Thyroid gland (tissue), 4 donors: ENCODE results near the gene NDST1. TPM values are rescaled to one million over a fixed set of nuclear protein-coding genes. Genes with fewer than 3 reads are reported as not detected.

Experiments
- DNase-seq, 2 donors: peaks; one replicate each; pipeline ENCODE4 v3.0.0-alpha.2; 2019
- H3K27ac ChIP-seq, 3 donors: fragments of 200-600 bp; sonication (generic); 1 replicate in 2 of 3; 2 replicates in 1 of 3; pipeline ENCODE4 v1.5.1; 2016 to 2019; ENCODE audit warnings: mild to moderate bottlenecking in 1 of 3, moderate library complexity in 1 of 3
- H3K27me3 ChIP-seq: fragments of 200-600 bp; sonication (generic); one replicate; pipeline ENCODE4 v1.5.1; 2019
- H3K36me3 ChIP-seq, 2 donors: fragments of 200-600 bp; sonication (generic); one replicate each; pipeline ENCODE4 v1.5.1; 2016 to 2019
- H3K4me1 ChIP-seq, 2 donors: fragments of 200-600 bp; sonication (generic); one replicate each; pipeline ENCODE4 v1.5.1; 2017 to 2019
- H3K4me3 ChIP-seq, 3 donors: fragments of 200-600 bp; sonication (generic); replicated peaks in 1 of 3; 1 replicate in 2 of 3; 2 replicates in 1 of 3; pipeline ENCODE4 v1.5.1; 2016; ENCODE audit warnings: mild to moderate bottlenecking in 1 of 3
- H3K9me3 ChIP-seq: fragments of 200-600 bp; sonication (generic); one replicate; pipeline ENCODE4 v1.5.1; 2017
- CTCF ChIP-seq, 6 experiments: fragments of 200-600 bp in 3 of 6; fragments of 450-650 bp in 3 of 6; sonication (generic) in 3 of 6; IDR thresholded peaks; one replicate each; pipeline ENCODE4 v1.5.1; 2016 to 2019; ENCODE audit warnings: antibody characterized with exemption in 6 of 6, mild to moderate bottlenecking in 2 of 6, inconsistent platforms in 1 of 6, moderate library complexity in 1 of 6
- POLR2A ChIP-seq, 2 donors: fragments of 450-650 bp; IDR thresholded peaks; one replicate each; pipeline ENCODE4 v1.6.1; 2017; ENCODE audit warnings: antibody characterized with exemption in 2 of 2, mild to moderate bottlenecking in 2 of 2, moderate library complexity in 1 of 2
- WGBS, 2 donors: methylation state at CpG; one replicate each; pipeline ENCODE4 v1.1.5; 2017; 5-methylcytosine and 5-hydroxymethylcytosine counted together
- intact Hi-C: fragments of 100-400 bp; cut with DNase I; formaldehyde crosslinking; loops from one replicate; pipeline ENCODE4 v1.15.1; 2023
- total RNA-seq, 4 donors: library from RNA; depleted of rRNA; stranded (reverse); fragments of >200 nt; gene quantifications; one replicate each; pipeline ENCODE4 v1.2.3, GENCODE V29; 2016

Gene NDST1
- total RNA-seq, 4 donors from 2014 or later = 84.9 to 171 (median 113) TPM

- intact Hi-C loops = no loop called here
- H3K9me3 ChIP-seq = no peaks in the 10 kb centered on the region
- TF ChIP-seq CTCF (IDR thresholded peaks at IDR 0.05) (no peak), POLR2A (IDR thresholded peaks at IDR 0.05) (no peak)
- no peak for DNase-seq
- H3K27me3 ChIP-seq = no peaks in the 10 kb centered on the region
- no peak overlapping the region for H3K4me3 ChIP-seq
- H3K4me1 ChIP-seq = no peaks in the 10 kb centered on the region
- H3K27ac ChIP-seq = no peak overlapping the region
- H3K36me3 ChIP-seq = peaks cover 71% of the 10 kb centered on the region in 2 donors
- WGBS, 2 donors = 80 to 84% methylated on average over 2 of the region's 2 CpGs
Measured at GRCh38 chr5:150551066-150551465, 43.1 kb downstream of the NDST1 start.

GRCh38 chr5:150553402-150553801, 45.5 kb downstream of the NDST1 start:
- Histone ChIP-seq H3K36me3 (peaks cover 65 to 72% of the 10 kb centered on the region in 2 donors), H3K27me3 (no peaks in the 10 kb centered on the region), H3K4me3 (no peak overlapping the region), H3K4me1 (no peaks in the 10 kb centered on the region), H3K27ac (no peak overlapping the region), H3K9me3 (no peaks in the 10 kb centered on the region)
- no peak for TF ChIP-seq CTCF (IDR thresholded peaks at IDR 0.05)
- TF ChIP-seq POLR2A (IDR thresholded peaks at IDR 0.05) = no peak
- intact Hi-C loops = no loop called here
- no peak for DNase-seq
- WGBS, 2 donors = 92 to 94% methylated on average over 14 to 17 of the region's 17 CpGs

DNA sequence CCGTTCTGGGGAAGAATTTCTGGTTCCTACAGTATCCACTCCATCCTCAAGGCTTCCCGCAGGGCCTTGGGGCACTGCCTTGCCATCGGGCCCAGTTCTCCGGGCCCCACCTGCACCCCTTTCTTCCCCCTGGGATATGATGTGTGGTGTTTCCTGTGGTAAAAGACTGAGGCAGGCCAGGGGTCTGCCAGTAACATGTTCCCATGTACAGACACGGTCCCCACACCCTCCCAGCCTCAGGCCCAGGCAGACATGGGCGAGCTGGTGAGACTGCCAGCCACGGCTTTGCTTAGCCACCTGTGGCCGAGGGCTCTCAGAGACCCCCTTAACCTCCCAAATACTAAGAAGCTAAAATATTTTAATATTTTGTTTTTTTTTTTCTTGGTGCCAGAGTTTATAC, 46.0 kb downstream of the NDST1 start:
- no peaks in the 10 kb centered on the region for H3K9me3 ChIP-seq
- H3K4me1 ChIP-seq = no peaks in the 10 kb centered on the region
- no peaks in the 10 kb centered on the region for H3K27me3 ChIP-seq
- DNase-seq = no peak
- H3K4me3 ChIP-seq = no peak overlapping the region
- no peak overlapping the region for H3K27ac ChIP-seq
- intact Hi-C loops = no loop called here
- 92% methylated on average over 8 of the region's 8 CpGs for WGBS, 2 donors
- H3K36me3 ChIP-seq = peaks cover 60 to 69% of the 10 kb centered on the region in 2 donors
- TF ChIP-seq CTCF (IDR thresholded peaks at IDR 0.05) (no peak), POLR2A (IDR thresholded peaks at IDR 0.05) (no peak)

DNA sequence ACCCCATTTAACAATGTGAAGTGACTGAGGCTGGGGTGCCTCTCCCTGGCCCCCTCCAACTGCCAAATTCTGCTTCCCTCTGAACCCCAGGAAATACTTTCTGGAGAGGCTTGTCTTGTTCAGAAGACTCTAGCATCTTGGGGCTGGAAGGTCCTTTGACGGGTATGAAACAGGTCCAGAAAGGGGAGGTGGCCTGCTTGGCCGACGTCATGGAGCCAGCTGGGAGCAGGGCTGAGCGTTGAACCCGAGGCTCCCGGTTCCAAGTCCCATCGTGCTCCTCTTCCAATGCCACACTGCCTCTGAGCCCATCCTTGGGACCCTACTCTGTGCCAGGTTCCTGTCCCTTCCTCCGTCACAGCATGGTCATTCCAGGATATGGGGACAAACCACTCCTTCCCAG, 46.9 kb downstream of the NDST1 start:
- Histone ChIP-seq H3K9me3 (no peaks in the 10 kb centered on the region), H3K27ac (no peak overlapping the region), H3K4me1 (no peaks in the 10 kb centered on the region), H3K27me3 (no peaks in the 10 kb centered on the region), H3K4me3 (no peak overlapping the region), H3K36me3 (peaks cover 51 to 59% of the 10 kb centered on the region in 2 donors)
- 72 to 80% methylated on average over 3 to 8 of the region's 8 CpGs for WGBS, 2 donors
- intact Hi-C loops = no loop called here
- TF ChIP-seq POLR2A (IDR thresholded peaks at IDR 0.05) (no peak), CTCF (IDR thresholded peaks at IDR 0.05) (no peak)
- no peak for DNase-seq

DNA sequence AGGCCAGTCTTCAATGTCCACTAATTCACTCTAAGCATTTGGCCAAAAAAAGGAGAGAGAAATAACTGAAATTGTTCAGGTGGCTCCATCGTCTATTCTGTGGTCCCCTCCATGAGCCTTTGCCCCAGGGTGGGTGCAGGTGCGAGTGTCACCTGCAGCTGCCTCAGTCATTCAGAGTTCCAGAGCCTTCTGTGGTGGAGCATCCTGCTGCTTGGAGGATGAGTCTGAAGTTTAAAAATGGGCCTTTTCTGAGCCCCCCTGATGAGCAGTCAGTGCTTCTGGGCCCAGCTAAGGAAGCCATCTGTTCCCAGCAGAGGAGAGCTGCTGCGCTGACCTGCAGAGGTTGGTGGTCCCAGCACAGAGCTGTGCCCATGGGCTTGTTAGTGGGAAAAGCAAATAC, 48.2 kb downstream of the NDST1 start:
- H3K9me3 ChIP-seq = no peaks in the 10 kb centered on the region
- peaks cover 39 to 48% of the 10 kb centered on the region in 2 donors for H3K36me3 ChIP-seq
- WGBS, 2 donors = 92 to 94% methylated on average over 3 of the region's 3 CpGs
- H3K4me1 ChIP-seq = no peaks in the 10 kb centered on the region
- DNase-seq = no peak
- TF ChIP-seq CTCF (IDR thresholded peaks at IDR 0.05) (no peak), POLR2A (IDR thresholded peaks at IDR 0.05) (no peak)
- no peak overlapping the region for H3K27ac ChIP-seq
- no peak overlapping the region for H3K4me3 ChIP-seq
- H3K27me3 ChIP-seq = no peaks in the 10 kb centered on the region
- intact Hi-C loops = no loop called here
